ENCODE results near the gene OR52E2. TPM values are rescaled to one million over a fixed set of nuclear protein-coding genes. Genes with fewer than 3 reads are reported as not detected.

The OR52E2 gene
- polyA plus RNA-seq, 2 of the 4 experiments (the other 2 are of a cell fraction) = not detected

- ATAC-seq (no peak), FAIRE-seq (no peak), DNase-seq (ENCODE audit: low read depth in 1 of 2, low spot score in 1 of 2) (no peak)
- CTCF ChIA-PET = no interaction called here
- POLR2A ChIA-PET = no interaction called here
- TF ChIP-seq E2F6 (IDR thresholded peaks at IDR 0.05; ENCODE audit: borderline replicate concordance, low read depth) (no peak), HMGXB4 (CRISPR knock-in tag; IDR thresholded peaks at IDR 0.05; ENCODE audit: borderline replicate concordance) (no peak), EHF (CRISPR knock-in tag; IDR thresholded peaks at IDR 0.05) (no peak), RARB (CRISPR knock-in tag; IDR thresholded peaks at IDR 0.05) (no peak), MYC (IDR thresholded peaks at IDR 0.05; ENCODE audit: borderline replicate concordance, low read length) (no peak), HEYL (CRISPR knock-in tag; IDR thresholded peaks at IDR 0.05) (no peak), HOXB13 (CRISPR knock-in tag; IDR thresholded peaks at IDR 0.05; ENCODE audit: low read depth) (no peak)
- TF ChIP-seq, protein P1, sequence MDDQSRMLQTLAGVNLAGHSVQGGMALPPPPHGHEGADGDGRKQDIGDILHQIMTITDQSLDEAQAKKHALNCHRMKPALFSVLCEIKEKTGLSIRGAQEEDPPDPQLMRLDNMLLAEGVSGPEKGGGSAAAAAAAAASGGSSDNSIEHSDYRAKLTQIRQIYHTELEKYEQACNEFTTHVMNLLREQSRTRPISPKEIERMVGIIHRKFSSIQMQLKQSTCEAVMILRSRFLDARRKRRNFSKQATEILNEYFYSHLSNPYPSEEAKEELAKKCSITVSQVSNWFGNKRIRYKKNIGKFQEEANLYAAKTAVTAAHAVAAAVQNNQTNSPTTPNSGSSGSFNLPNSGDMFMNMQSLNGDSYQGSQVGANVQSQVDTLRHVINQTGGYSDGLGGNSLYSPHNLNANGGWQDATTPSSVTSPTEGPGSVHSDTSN (IDR thresholded peaks at IDR 0.05) = no peak
- TF ChIP-seq, protein P2, sequence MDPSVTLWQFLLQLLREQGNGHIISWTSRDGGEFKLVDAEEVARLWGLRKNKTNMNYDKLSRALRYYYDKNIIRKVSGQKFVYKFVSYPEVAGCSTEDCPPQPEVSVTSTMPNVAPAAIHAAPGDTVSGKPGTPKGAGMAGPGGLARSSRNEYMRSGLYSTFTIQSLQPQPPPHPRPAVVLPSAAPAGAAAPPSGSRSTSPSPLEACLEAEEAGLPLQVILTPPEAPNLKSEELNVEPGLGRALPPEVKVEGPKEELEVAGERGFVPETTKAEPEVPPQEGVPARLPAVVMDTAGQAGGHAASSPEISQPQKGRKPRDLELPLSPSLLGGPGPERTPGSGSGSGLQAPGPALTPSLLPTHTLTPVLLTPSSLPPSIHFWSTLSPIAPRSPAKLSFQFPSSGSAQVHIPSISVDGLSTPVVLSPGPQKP (IDR thresholded peaks at IDR 0.05; ENCODE audit: low read depth, low read length) = no peak
- Histone ChIP-seq H3K4me1 (no peaks in the 10 kb centered on the region), H3K4me2 (no peak overlapping the region), H3K4me3 (no peak overlapping the region), H3K9me3 (no peaks in the 10 kb centered on the region), H3K27ac (no peak overlapping the region)
- WGBS (ENCODE audit: missing lambda C conversion rate) = 40% methylated on average over 2 of the region's 2 CpGs
These were observed 37.4 kb downstream of the OR52E2 start for GRCh38 chr11:5021996-5022395.

- WGBS (ENCODE audit: missing lambda C conversion rate) = 0% methylated on average over 1 of the region's 1 CpG
- ChIA-PET CTCF (no interaction called here), POLR2A (no interaction called here)
- TF ChIP-seq GATA3 (IDR thresholded peaks at IDR 0.05; ENCODE audit: borderline replicate concordance) (no peak), NPAS2 (CRISPR knock-in tag; IDR thresholded peaks at IDR 0.05; ENCODE audit: borderline replicate concordance) (no peak), RARB (CRISPR knock-in tag; IDR thresholded peaks at IDR 0.05) (no peak), ATOH8 (CRISPR knock-in tag; IDR thresholded peaks at IDR 0.05; ENCODE audit: low read depth) (no peak), NR3C1 (IDR thresholded peaks at IDR 0.05) (no peak), FOXS1 (CRISPR knock-in tag; IDR thresholded peaks at IDR 0.05) (no peak)
- Histone ChIP-seq H3K9me3 (no peaks in the 10 kb centered on the region), H3K4me2 (no peak overlapping the region), H3K4me1 (no peaks in the 10 kb centered on the region), H3K4me3 (no peak overlapping the region), H3K27ac (no peak overlapping the region)
- DNase-seq (ENCODE audit: low read depth in 1 of 2, low spot score in 1 of 2) (no peak), ATAC-seq (no peak), FAIRE-seq (no peak)
These were observed 46.4 kb downstream of the OR52E2 start for GRCh38 chr11:5013012-5013411.

- no peaks in the 10 kb centered on the region for H3K9me3 ChIP-seq
- POLR2A ChIA-PET = no interaction called here
- no peak for ATAC-seq
- 6% methylated on average over 8 of the region's 8 CpGs for WGBS (ENCODE audit: missing lambda C conversion rate)
- H3K4me1 ChIP-seq = no peaks in the 10 kb centered on the region
- FAIRE-seq = no peak
- no peak overlapping the region for H3K4me3 ChIP-seq
- TF ChIP-seq CHD2 (IDR thresholded peaks at IDR 0.05; ENCODE audit: low read length, partially characterized antibody) (no peak), CEBPB (IDR thresholded peaks at IDR 0.05) (no peak), SREBF2 (IDR thresholded peaks at IDR 0.05) (no peak), ESRRA (IDR thresholded peaks at IDR 0.05; ENCODE audit: borderline replicate concordance, low read length) (no peak), ZC3H11A (IDR thresholded peaks at IDR 0.05) (no peak), FOSL2 (IDR thresholded peaks at IDR 0.05) (no peak), FOSL2 (CRISPR knock-in tag; IDR thresholded peaks at IDR 0.05) (no peak), HOXA7 (CRISPR knock-in tag; IDR thresholded peaks at IDR 0.05) (no peak), ZSCAN20 (CRISPR knock-in tag; IDR thresholded peaks at IDR 0.05) (no peak), HOXB13 (CRISPR knock-in tag; IDR thresholded peaks at IDR 0.05; ENCODE audit: low read depth) (no peak), NPAS2 (CRISPR knock-in tag; IDR thresholded peaks at IDR 0.05; ENCODE audit: borderline replicate concordance) (no peak), JUNB (IDR thresholded peaks at IDR 0.05) (no peak), MYC (IDR thresholded peaks at IDR 0.05; ENCODE audit: borderline replicate concordance, low read length) (no peak), CBX8 (IDR thresholded peaks at IDR 0.05) (no peak)
- DNase-seq (ENCODE audit: low read depth in 1 of 2, low spot score in 1 of 2) = no peak
- H3K27ac ChIP-seq = no peak overlapping the region
- CTCF ChIA-PET = interaction anchor here (0.6 kb wide), 1 partner anchor 897 kb away, joined by 5 read pairs; no protein-coding TSS in a partner anchor
- H3K4me2 ChIP-seq = no peak overlapping the region
These were observed 48.2 kb downstream of the OR52E2 start for GRCh38 chr11:5011254-5011653.
